Esophagus muscularis mucosa (tissue), 4 donors: ENCODE data around the gene ADD2. TPM values are rescaled to one million over a fixed set of nuclear protein-coding genes. Genes with fewer than 3 reads are reported as not detected.

ENCODE experiments used
- DNase-seq: peaks from one replicate; pipeline ENCODE4 v3.0.0-alpha.2; 2017; ENCODE audit errors: extremely low spot score
- H3K27ac ChIP-seq, 4 donors: fragments of 200-600 bp; sonication (generic); replicated peaks in 1 of 4; 1 replicate in 3 of 4; 2 replicates in 1 of 4; pipeline ENCODE4 v1.5.1; 2016 to 2019; ENCODE audit warnings: mild to moderate bottlenecking in 1 of 4
- H3K27me3 ChIP-seq, 4 donors: fragments of 200-600 bp; sonication (generic); one replicate each; pipeline versions ENCODE4 v1.5.1 to v1.6.0; 2016 to 2019
- H3K36me3 ChIP-seq, 4 donors: fragments of 200-600 bp; sonication (generic); one replicate each; pipeline ENCODE4 v1.5.1; 2016 to 2019
- H3K4me1 ChIP-seq, 4 donors: fragments of 200-600 bp; sonication (generic); one replicate each; pipeline ENCODE4 v1.5.1; 2016 to 2019
- H3K4me3 ChIP-seq, 4 donors: fragments of 200-600 bp; sonication (generic); 1 replicate in 2 of 4; 2 replicates in 2 of 4; pipeline ENCODE4 v1.5.1; 2016 to 2019; ENCODE audit warnings: mild to moderate bottlenecking in 4 of 4, moderate library complexity in 1 of 4
- H3K9me3 ChIP-seq, 4 donors: fragments of 200-600 bp; sonication (generic); 1 replicate in 3 of 4; 2 replicates in 1 of 4; pipeline ENCODE4 v1.5.1; 2016 to 2019
- CTCF ChIP-seq, 3 experiments: fragments of 200-600 bp in 2 of 3; fragments of 450-650 bp in 1 of 3; sonication (generic) in 2 of 3; IDR thresholded peaks; one replicate each; pipeline ENCODE4 v1.5.1; 2017 to 2019; ENCODE audit warnings: antibody characterized with exemption in 3 of 3, mild to moderate bottlenecking in 2 of 3, moderate library complexity in 1 of 3
- EP300 ChIP-seq: sonication (generic); formaldehyde crosslinking; IDR thresholded peaks from one replicate; pipeline ENCODE4 v1.6.1; 2017; ENCODE audit warnings: antibody characterized with exemption
- POLR2A ChIP-seq: fragments of 450-650 bp; IDR thresholded peaks from one replicate; pipeline ENCODE4 v1.6.1; 2017; ENCODE audit warnings: antibody characterized with exemption, moderate library complexity, mild to moderate bottlenecking, low read depth
- POLR2AphosphoS5 ChIP-seq, 2 donors: sonication (generic); formaldehyde crosslinking; IDR thresholded peaks; one replicate each; pipeline ENCODE4 v1.6.1; 2017; ENCODE audit warnings: antibody characterized with exemption in 2 of 2
- WGBS: methylation state at CpG from one replicate; pipeline ENCODE4 v1.1.5; 2018; 5-methylcytosine and 5-hydroxymethylcytosine counted together
- intact Hi-C: fragments of 100-400 bp; cut with DNase I; formaldehyde crosslinking; loops from one replicate; pipeline ENCODE4 v1.15.1; 2023
- total RNA-seq, 4 donors: library from RNA; depleted of rRNA; stranded (reverse); fragments of >200 nt; gene quantifications; one replicate each; pipeline versions ENCODE4 v1.1.0 to v1.2.1, GENCODE V29; 2016

The ADD2 gene
- total RNA-seq, 4 donors from 2014 or later: 2.5 to 8.6 (median 5.0) TPM

GRCh38 chr2:70807828-70808118 lies 39.8 kb upstream of the ADD2 start:
- H3K4me1 ChIP-seq: no peaks in the 10 kb centered on the region
- no peak for DNase-seq
- no peaks in the 10 kb centered on the region for H3K36me3 ChIP-seq
- no peaks in the 10 kb centered on the region for H3K9me3 ChIP-seq
- WGBS: 89% methylated on average over 4 of the region's 4 CpGs
- TF ChIP-seq POLR2AphosphoS5 (IDR thresholded peaks at IDR 0.05) (no peak), POLR2A (no peak), EP300 (no peak), CTCF (IDR thresholded peaks at IDR 0.05) (no peak)
- peaks cover 0 to 8% (median 0%) of the 10 kb centered on the region in 4 donors for H3K27me3 ChIP-seq
- H3K4me3 ChIP-seq: no peak overlapping the region
- intact Hi-C loops: no loop called here
- H3K27ac ChIP-seq: no peak overlapping the region

GRCh38 chr2:70807102-70807827 lies 39.3 kb upstream of the ADD2 start:
- peaks cover 0 to 8% (median 0%) of the 10 kb centered on the region in 4 donors for H3K27me3 ChIP-seq
- H3K4me1 ChIP-seq: no peaks in the 10 kb centered on the region
- 79% methylated on average over 6 of the region's 6 CpGs for WGBS
- H3K4me3 ChIP-seq: no peak overlapping the region
- no peak for DNase-seq
- H3K27ac ChIP-seq: no peak overlapping the region
- intact Hi-C loops: no loop called here
- no peaks in the 10 kb centered on the region for H3K36me3 ChIP-seq
- H3K9me3 ChIP-seq: no peaks in the 10 kb centered on the region
- TF ChIP-seq POLR2A: no peak
- TF ChIP-seq POLR2AphosphoS5 (IDR thresholded peaks at IDR 0.05): no peak
- TF ChIP-seq EP300: no peak
- no peak for TF ChIP-seq CTCF (IDR thresholded peaks at IDR 0.05)

- Histone ChIP-seq H3K9me3 (no peaks in the 10 kb centered on the region), H3K4me1 (no peaks in the 10 kb centered on the region), H3K27me3 (peaks cover 0 to 11% (median 0%) of the 10 kb centered on the region in 4 donors), H3K4me3 (no peak overlapping the region), H3K36me3 (no peaks in the 10 kb centered on the region), H3K27ac (no peak overlapping the region)
- intact Hi-C loops: no loop called here
- whole genome bisulfite sequencing: 67% methylated on average over 6 of the region's 6 CpGs
- no peak for DNase-seq
- TF ChIP-seq POLR2A: no peak
- no peak for TF ChIP-seq CTCF (IDR thresholded peaks at IDR 0.05)
- no peak for TF ChIP-seq EP300
- no peak for TF ChIP-seq POLR2AphosphoS5 (IDR thresholded peaks at IDR 0.05)
These were observed 38.6 kb upstream of the ADD2 start for GRCh38 chr2:70806620-70807019.

- Histone ChIP-seq H3K4me3 (no peak overlapping the region), H3K27ac (no peak overlapping the region), H3K36me3 (no peaks in the 10 kb centered on the region), H3K4me1 (no peaks in the 10 kb centered on the region), H3K9me3 (peaks cover 0 to 1% (median 0%) of the 10 kb centered on the region in 4 donors), H3K27me3 (peaks cover 0 to 16% (median 0%) of the 10 kb centered on the region in 4 donors)
- no peak for TF ChIP-seq CTCF (IDR thresholded peaks at IDR 0.05)
- TF ChIP-seq POLR2A: no peak
- no peak for DNase-seq
- intact Hi-C loops: no loop called here
- WGBS: 68% methylated on average over 5 of the region's 5 CpGs
These were observed 38.0 kb upstream of the ADD2 start for GRCh38 chr2:70806013-70806412.
